ENCODE results near the gene NCOR1.
"Not testable (repeated sequence)": the region's sequence is repeated elsewhere in the genome, so short reads cannot be mapped to it uniquely, and the experiment has no call there.

The NCOR1 gene

DNA sequence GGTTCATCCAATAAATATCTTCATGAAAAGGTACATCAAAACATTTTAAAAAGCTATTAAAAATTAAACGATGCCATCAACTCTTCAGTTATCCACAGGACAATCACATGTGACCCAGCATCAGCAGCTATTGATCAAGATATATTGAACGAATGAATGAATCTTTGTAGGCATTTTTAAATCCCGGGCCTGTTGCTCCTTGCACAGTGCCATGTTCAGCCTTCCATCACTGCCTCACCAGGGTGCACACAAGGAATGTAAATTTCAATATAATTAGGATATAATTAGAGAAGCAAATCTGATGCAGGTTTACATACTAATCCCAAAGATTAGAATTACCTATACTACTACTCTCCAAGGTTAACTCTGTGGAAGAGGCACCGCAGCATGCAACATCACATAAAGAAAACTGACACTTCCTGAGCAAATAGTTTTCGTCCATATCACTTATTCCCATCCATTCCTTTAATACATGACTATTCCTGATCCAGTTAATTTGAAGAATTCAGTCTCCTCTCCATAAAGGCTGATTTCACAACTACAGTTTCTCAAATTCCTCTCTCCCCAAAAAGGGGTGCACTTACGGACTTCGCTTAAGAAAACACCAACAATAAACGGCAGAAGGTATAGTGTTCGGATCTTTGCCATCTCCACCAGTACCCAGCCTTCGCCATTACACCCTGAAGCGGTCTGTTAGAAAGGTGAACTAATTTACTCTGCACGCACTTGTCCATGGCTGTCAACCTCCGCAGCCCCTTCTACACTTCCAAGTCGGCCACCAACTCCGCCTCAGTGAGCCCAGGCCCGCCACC, 938 bp downstream of the NCOR1 start:
- no peak for DNase-seq (ENCODE audit: low spot score)

DNA sequence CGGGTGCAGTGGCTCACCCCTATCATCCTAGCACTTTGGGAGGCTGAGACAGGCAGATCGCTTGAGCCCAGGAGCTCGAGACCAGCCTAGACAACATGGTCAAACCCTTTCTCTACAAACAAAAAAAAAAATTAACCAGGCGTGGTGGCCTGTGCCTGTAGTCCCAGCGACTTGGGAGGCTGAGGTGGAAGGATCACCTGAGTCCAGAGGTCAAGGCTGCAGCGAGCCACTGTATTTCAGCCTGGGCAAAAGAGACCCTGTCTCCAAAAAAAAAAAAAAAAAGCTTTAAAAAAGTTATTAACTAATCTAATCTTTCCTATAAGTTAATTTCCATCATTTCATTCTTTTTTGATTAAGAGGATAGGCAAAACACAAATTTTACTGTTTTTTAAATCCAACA, 2.5 kb downstream of the NCOR1 start:
- no peak for DNase-seq (ENCODE audit: low spot score)

DNA sequence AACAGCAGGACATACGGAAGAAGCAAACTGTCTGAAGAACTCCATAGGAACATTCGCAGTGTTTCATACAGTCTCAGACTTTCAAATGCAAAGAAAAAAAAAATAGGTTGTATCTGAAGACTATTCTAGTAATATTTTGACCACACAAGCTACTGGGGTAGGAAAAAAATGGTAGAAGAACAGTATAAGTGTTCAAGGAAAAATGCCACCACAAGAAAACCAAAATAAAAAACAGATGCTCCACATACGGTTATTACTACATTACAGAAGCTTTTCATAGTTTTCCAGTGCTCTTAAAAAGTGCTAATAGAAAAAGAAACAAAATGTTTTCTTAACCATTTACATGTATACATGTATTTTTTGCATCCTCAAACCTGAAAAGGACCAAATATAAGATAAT, 3.7 kb downstream of the NCOR1 start:
- DNase-seq (ENCODE audit: low spot score) = no peak

DNA sequence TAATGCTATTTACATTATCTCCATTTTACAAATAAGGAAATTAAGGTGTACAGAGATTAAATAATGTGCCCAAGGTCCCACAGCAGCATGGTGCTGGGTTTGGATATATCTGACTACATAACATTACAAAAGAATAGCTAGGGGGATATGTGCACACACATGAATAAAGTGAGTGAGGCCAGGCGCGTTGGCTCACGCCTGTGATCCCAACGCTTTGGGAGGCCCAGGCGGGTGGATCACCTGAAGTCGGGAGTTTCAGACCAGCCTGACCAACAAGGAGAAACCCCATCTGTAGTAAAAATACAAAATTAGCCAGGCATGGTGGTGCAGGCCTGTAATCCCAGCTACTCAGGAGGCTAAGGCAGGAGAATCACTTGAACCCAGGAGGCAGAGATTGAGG, 10.6 kb downstream of the NCOR1 start:
- not testable (repeated sequence) for DNase-seq (ENCODE audit: low spot score)

DNA sequence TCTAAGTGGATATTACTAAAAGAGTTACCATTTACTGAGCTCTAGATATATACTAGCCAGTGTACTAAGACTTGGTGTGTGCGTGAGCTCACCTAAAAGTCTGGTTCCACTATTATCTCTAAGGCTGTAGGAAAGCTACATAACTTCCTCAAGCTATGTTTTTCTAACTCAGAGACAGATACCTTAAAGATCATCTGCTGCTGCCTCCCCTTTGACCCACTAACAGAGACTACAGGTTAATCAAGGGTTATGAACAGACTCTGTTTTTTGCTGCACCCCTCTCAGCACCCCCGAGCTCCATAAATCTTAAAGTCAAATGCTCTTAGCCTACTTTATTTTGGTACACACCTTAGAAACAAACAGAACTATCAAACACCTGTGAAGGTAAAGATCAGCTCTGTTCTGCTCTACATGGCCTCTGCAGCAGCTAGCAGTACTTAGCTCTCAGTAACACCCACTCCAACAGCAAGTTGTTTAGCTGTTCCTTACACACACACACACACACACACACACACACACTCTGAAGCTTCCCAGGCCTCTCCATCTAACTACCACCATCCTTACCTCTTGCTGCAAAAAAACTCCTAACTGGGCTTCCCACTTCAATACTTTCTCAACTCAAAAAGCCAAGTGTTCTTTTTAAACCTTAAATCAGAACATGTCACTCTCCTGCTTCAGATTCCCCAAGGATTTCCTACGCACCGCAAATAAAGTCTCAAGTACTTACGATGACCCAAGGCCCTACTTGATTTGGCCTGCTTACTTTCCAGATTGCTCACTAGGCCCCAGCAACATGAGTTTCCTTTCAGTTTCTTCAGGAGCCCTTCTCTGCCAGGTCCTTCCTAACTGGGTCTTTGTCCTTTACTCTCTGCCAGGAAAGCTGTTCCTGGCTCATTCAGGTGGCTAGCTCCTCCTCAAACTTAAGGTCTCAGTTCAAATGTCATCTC, 12.5 kb downstream of the NCOR1 start:
- not testable (repeated sequence) for DNase-seq (ENCODE audit: low spot score)

DNA sequence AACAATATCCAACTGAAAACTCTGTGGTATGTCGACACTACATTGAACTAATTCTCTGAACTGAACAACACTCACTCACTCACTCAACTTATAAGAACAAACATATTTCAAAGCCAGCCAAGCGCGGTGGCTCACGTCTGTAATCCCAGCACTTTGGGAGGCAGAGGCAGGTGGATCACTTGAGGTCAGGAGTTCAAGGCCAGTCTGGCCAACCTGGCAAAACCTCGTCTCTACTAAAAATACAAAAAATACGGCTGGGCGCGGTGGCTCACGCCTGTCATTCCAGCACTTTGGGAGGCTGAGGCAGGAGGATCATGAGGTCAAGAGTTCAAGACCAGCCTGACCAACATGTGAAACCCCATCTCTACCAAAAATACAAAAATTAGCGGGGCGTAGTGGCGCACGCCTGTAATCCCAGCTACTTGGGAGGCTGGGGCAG, 13.6 kb downstream of the NCOR1 start:
- not testable (repeated sequence) for DNase-seq (ENCODE audit: low spot score)

DNA sequence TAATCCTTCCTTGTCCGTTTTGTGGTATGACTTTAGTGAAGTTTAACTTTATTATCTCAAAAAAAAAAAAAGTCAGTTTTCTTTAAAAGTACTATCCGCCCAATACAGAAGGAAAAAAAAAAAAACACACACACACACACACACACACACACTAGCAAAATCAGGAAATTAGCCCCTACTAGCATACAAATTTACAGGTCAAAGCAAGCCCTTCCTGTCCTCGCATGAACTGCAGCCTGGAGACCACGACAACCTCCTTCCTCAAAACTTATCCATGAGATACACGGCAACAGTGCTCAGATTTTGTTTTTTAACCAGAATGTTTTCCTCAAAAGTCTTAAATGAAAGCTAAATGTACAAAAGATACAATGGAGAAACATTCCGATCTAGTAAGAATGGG, 16.2 kb downstream of the NCOR1 start:
- DNase-seq (ENCODE audit: low spot score) = no peak

DNA sequence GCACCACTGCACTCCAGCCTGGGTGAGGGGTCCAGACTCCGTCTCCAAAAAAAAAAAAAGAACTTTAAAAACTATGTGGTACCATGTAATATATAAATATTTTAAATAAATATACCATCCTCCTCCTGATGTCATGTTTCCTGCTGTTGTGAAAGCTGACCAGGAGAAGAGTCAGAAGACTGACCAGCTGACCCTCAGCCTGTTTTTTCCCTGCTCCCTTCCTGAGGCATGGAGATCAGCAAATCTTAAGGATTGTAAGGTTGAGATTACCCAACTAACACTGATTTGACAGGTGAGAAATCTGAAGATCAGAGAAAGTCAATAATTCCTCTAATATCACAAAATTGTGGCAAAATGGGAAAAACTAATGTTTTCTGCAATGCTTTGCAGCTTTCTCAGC, 18.1 kb downstream of the NCOR1 start:
- DNase-seq (ENCODE audit: low spot score) = no peak

DNA sequence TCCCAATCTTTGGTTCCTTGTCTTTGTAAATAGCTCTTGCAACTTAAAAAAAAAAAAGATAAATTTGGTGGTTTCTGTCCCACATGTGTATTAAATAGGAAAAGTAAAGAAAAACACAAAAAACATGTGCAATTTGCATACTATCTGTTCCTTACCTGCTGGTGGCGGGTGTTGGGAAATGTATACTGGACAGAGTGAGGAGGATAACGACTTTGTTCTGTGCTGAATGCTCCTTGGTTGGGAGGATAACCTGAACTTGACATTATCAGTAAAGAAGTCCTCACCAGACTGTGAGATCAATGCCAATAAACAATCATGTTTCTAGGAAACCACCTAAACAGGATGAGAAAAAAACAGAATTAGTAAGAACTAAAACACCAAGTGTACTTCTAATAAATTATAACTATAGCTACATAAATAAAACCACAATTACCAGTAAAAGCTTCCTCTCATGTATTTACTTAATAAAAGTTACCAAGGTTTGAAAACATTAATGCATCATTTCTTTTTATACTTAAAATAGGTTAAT, 21.0 kb downstream of the NCOR1 start:
- DNase-seq (ENCODE audit: low spot score) = not testable (repeated sequence)

DNA sequence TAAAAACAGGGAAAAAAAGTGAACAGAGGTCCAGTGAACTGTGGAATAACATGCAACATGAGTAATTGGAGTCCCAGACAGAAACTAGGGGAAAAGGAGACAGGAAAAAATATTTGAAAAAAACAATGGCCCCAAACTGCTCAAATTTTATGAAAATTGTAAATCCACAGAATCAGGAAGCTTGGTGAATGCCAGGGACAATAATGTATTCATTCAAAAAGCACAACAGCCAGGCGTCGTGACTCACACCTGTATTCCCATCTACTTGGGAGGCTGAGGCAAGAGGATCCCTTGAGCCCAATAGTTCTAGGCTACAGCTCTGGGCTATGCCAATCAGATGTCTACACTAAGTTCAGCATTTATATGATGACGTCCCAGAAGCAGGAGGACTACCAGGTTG, 23.7 kb downstream of the NCOR1 start:
- DNase-seq (ENCODE audit: low spot score) = no peak

DNA sequence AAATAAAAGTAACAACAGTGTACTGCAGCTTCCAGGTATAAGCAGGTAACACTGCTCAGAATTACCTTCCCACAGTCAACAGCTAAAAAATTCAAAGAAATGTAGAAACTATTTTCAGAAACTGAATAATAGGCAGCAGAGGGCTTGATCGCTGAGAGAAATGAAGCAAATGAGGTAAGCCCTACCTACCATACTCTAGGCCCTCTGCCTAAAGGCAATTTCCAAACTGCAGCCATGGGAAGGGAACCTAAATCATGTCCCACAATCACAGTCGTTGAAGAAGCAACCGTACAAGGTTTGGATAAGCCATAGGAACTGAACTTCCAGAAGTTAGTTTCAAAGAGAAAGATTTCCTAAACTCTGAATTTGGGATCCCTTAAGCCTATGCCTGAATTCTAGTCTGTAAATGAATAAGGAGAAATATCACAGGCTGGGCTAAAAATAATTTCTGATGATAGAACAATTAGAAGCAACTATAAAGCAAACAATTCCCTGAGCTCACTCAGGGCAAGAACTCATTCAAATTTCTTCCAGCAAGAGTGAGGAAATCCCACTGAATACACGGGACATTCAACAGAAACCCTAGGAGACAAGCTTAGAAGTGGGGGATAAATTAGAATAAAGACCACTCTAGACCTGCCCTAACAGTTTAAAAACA, 24.5 kb downstream of the NCOR1 start:
- DNase-seq (ENCODE audit: low spot score) = no peak

DNA sequence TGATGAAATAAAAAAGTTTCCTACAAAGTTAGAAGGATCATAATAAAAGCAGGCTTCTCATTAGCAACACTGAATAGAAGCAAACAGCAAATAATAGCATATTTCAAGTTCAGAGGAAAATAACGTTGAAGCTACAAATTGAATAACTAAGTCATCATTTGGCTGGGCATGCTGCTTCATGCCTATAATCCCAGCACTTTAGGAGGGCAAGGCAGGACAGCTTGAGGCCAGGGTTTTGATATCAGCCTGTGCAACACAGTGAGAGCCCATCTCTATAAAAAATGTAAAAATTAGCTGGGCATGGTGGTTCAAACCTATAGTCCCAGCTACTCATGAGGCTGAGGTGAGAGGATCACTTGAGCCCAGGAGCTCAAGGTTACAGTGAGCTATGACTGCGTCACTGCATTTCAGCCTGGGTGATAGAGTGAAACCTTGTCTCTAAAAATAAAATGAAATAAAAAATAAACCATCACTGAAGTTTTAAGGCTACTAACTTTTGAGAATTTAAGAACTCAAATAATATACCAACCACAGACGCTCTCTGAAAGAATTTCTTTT, 25.5 kb downstream of the NCOR1 start:
- DNase-seq (ENCODE audit: low spot score) = no peak

DNA sequence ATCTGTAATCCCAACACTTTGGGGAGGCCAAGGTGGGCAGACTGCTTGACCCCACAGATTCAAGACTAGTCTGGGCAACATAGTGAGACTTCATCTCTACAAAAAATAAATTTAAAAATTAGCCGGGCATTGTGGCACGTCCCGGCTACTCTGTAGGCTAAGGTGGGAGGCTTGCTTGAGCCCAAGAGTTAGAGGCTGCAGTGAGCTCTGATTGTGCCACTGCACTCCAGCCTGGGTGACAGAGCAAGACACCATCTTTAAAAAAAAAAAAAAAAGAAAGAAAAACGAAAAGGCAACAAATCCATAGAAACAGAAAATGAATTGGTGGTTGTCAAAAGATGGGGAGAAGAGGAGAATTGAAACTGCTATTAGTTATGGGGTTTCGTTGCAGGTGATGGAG, 27.7 kb downstream of the NCOR1 start:
- no peak for DNase-seq (ENCODE audit: low spot score)

DNA sequence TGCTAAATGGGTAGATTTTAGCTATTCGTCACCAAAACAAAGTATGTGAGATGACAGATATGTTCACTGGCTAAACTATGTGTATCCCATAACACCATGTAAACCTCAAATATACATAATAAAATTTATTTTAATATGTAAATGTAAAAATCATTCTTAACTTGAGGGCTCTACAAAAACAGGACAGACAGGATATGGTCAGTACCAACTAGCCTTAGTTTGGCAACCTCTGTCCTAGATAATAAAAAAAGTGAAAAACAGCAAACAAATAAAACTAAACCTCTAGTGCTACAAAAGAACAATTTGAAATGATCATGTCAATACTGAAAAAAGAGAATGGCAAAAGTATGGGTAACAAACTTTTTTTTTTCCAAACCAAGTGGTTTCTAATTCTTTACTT, 33.8 kb downstream of the NCOR1 start:
- DNase-seq (ENCODE audit: low spot score) = no peak

DNA sequence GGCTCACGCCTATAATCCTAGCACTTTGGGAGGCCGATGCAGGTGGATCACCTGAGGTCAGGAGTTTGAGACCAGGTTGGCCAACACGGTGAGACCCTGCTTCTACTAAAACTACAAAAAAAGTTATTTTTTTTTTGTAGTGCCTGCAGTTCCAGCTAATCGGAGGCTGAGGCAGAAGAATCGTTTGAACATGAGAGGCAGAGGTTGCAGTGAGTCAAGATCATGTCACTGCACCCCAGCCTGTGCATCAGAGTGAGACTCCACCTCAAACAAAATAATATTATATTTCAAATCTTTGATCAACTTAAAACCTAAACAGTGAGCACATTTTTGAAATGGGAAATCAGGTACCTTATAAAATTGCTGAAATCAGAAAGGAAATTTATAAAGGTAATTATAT, 36.5 kb downstream of the NCOR1 start:
- DNase-seq (ENCODE audit: low spot score) = no peak

DNA sequence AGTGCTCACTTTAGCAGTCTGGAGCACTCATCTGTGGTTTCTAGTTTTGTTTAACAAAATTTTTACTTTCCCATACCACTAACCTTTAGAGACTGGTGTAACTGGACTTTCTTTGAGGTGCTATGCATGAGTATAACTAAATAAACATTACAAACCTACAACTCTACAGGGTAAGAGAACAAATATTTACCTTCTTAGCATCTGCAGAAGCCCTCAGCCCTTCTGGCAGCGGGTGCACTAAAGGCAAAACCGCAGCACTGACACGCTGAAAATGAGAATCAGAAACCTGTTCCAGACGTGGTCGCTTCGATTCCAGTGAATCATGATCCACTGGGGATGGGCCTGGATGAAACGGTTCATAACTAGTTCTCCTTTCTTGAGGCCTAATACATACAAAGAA, 43.7 kb downstream of the NCOR1 start:
- no peak for DNase-seq (ENCODE audit: low spot score)

DNA sequence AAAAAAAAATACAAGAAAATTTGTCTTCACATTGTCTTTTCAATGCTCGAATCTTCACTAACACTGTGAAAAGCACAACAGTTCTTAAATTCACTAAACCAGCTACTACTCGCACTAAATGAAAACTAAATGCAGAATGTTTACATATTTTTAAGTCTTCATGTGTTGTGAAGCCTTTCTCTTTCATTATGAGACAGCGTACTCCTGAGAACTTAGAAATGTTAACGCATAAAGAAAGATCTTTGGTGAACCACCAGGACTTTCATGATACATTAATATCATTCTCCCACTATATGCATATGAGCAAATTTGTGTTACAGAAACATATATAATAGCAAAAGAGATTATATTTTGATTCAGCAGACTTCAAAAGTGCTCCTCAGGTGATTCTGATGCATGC, 48.6 kb downstream of the NCOR1 start:
- DNase-seq (ENCODE audit: low spot score) = not testable (repeated sequence)

DNA sequence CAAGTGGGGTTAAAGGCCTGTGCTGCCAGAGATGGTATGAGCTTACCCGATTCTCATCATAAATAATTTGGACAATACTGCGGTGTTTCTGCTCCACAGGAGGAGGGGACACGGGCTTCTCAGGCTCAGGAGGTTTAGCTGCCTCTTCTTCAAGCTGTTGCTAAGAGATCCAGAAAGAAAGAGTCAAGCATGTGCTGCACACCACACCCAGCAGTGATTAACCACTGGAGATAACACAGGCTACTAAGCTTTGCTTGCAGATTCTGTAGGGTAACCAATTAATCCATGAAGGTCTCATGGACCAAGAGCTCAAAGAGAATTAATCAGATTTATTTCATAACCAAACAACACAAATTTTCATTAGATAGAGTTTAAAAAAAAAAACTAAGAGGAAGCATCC, 56.6 kb downstream of the NCOR1 start:
- no peak for DNase-seq (ENCODE audit: low spot score)

DNA sequence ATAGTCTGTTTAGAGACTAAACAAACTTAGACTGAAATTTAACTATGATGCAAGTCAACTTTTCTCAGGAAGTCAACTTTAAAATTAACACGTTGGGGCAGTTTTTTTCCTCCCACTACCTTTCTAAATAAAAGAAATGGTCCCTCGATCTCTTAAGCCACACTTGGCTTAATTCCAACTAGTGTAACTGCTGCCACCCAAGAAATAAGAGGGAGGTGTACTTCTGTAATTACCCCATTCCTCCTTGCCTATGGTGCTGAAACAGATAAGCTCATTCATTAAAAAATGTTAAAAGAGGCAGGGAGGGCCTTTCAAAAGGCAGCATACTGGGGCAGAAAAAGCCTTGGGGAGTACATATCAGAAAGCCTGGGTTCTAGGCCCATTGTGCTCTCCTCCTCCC, 59.8 kb downstream of the NCOR1 start:
- no peak for DNase-seq (ENCODE audit: low spot score)

DNA sequence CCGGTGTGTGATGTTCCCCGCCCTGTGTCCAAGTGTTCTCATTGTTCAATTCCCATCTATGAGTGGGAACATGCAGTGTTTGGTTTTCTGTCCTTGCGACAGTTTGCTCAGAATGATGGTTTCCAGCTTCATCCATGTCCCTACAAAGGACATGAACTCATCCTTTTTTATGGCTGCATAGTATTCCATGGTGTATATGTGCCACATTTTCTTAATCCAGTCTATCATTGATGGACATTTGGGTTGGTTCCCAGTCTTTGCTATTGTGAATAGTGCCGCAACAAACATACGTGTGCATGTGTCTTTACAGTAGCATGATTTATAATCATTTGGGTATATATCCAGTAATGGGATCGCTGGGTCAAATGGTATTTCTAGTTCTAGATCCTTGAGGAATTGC, 63.0 kb downstream of the NCOR1 start:
- DNase-seq (ENCODE audit: low spot score) = not testable (repeated sequence)

DNA sequence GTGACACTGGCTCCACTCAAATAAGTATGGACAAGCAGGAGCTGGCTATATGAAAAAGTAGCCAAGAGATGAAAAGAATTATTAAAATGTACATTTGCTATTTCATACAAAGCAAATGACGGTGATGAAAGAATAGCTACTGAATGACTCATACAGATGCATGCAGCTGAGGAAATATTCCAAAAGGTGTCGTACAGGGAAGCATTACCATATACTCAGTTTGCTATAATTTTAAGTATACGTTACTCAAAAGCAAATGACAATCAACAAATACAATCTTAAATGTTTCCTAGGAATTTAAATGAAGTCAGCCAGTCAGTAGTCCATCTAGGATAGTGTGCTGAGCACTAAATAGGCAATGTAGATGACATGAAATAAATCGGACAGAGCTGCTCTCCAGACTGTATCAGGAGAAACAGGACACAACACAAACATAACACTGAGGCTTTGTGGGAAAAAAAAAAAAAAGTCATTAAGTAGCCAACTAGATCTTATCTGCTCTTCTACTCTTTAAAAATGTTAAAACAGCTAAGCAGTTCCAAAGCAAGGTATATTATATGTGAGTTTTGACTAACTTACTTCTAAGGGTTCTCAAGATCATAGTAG, 65.0 kb downstream of the NCOR1 start:
- no peak for DNase-seq (ENCODE audit: low spot score)

DNA sequence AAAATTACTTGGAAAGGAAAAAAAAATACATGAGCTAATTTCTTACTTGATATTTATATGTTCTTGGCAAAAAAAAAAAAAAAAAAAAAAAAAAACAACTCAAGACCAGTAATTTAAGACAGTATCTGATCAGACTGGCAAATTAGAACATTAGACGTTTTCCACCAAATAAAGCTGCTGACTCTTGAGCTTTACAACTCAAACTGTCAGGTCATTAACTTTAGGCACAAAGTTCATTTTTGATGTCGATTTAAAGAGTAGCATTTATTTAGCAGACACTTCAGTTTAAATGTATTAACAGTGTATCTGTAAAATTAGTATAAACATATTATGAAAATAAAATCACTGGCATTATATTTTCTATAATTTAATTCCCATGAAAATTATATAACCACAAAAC, 66.7 kb downstream of the NCOR1 start:
- DNase-seq (ENCODE audit: low spot score) = no peak
